ENCODE data around the gene DUS1L. TPM values are rescaled to one million over a fixed set of nuclear protein-coding genes. Genes with fewer than 3 reads are reported as not detected.

Gene DUS1L
- total RNA-seq, 1 experiment from 2014 or later = 132 TPM

- H3K27ac Mint-ChIP-seq (ENCODE audit: unreplicated experiment) = no peak overlapping the region
- H3K4me3 Mint-ChIP-seq (ENCODE audit: low read depth, unreplicated experiment) = no peak overlapping the region
- H3K36me3 Mint-ChIP-seq (ENCODE audit: insufficient read depth, unreplicated experiment) = peaks cover 29% of the 10 kb centered on the region
- no peaks in the 10 kb centered on the region for H3K27me3 Mint-ChIP-seq (ENCODE audit: unreplicated experiment)
- TF ChIP-seq CTCF (IDR thresholded peaks at IDR 0.05; ENCODE audit: unreplicated experiment) = no peak
- BruUV-seq (replicated peaks) = no TSS peak
- intact Hi-C loops (cut with micrococcal nuclease; ENCODE audit: unreplicated experiment) = no loop called here
- no peaks in the 10 kb centered on the region for H3K4me1 Mint-ChIP-seq (ENCODE audit: low read depth, unreplicated experiment)
- CTCF ChIA-PET = no interaction called here
- DNase-seq = no peak
- no peaks in the 10 kb centered on the region for H3K9me3 Mint-ChIP-seq (ENCODE audit: low read depth, unreplicated experiment)
These were observed 36.6 kb downstream of the DUS1L start for GRCh38 chr17:82028966-82029365.

DNA sequence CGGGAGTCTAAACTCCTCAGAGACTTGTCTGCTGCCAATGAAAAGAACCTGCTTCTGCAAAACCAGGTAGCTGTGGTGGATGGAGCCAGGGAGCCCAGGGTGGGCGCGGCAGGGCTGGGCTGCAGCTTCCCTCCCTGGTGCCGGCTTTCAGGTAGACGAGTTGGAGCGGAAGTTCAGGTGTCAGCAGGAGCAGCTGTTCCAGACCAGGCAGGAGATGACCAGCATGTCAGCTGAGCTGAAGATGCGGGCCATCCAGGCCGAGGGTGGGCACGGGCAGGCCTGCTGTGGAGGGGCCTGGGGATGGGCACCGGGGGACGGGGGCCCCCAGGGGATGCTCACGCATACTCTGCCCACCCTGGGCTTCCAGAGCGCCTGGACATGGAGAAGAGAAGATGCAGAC lies 37.4 kb downstream of the DUS1L start:
- TF ChIP-seq CTCF (IDR thresholded peaks at IDR 0.05; ENCODE audit: unreplicated experiment) = no peak
- intact Hi-C loops (cut with micrococcal nuclease; ENCODE audit: unreplicated experiment) = no loop called here
- Mint-ChIP-seq H3K27me3 (ENCODE audit: unreplicated experiment) (no peaks in the 10 kb centered on the region), H3K4me3 (ENCODE audit: low read depth, unreplicated experiment) (no peak overlapping the region), H3K27ac (ENCODE audit: unreplicated experiment) (no peak overlapping the region), H3K36me3 (ENCODE audit: insufficient read depth, unreplicated experiment) (peaks cover 36% of the 10 kb centered on the region), H3K9me3 (ENCODE audit: low read depth, unreplicated experiment) (no peaks in the 10 kb centered on the region), H3K4me1 (ENCODE audit: low read depth, unreplicated experiment) (no peaks in the 10 kb centered on the region)
- BruUV-seq (replicated peaks) = no TSS peak
- DNase-seq = no peak
- CTCF ChIA-PET = no interaction called here

DNA sequence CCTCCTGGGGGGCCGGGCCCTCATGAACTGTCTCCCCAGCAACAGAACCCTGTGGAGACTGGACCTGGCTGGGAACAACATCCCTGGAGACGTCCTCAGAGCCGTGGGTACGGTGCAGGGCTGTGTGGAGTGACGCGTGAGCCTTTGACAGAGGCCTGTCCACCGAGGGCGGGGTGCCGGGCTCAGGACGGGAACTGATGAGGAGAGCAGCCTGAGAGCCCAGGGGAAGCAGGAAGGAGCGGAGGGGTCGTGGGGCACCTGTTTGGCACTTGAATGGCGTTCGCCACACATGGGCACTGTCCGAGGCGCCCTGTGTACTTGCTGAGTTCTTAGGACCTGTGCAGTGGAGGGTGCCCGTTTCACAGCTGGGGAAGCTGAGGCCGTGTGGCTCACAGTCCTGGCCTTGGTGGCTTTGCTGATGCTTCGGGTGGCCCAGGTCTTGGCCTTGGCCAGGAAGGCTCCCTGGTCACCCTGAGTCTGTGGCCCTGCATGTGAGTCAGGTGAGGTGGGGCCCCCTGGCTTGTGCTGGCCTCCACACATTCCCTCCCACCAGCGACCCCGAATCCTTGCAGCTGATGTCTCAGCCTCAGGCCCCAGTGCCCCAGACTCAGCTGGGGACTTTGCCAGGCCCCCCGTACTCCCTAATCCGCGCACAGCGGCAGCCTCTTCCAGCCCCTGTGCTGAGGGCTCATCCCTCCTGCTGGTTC lies 40.0 kb downstream of the DUS1L start:
- CTCF ChIA-PET = interaction anchor here (0.6 kb wide), 1 partner anchor 78 kb away, joined by 5 read pairs; no protein-coding TSS in a partner anchor
- no peak overlapping the region for H3K4me3 Mint-ChIP-seq (ENCODE audit: low read depth, unreplicated experiment)
- peaks cover 53% of the 10 kb centered on the region for H3K36me3 Mint-ChIP-seq (ENCODE audit: insufficient read depth, unreplicated experiment)
- no TSS peak for BruUV-seq (replicated peaks)
- H3K9me3 Mint-ChIP-seq (ENCODE audit: low read depth, unreplicated experiment) = no peaks in the 10 kb centered on the region
- intact Hi-C loops (cut with micrococcal nuclease; ENCODE audit: unreplicated experiment) = no loop called here
- TF ChIP-seq CTCF (IDR thresholded peaks at IDR 0.05; ENCODE audit: unreplicated experiment) = no peak
- H3K27ac Mint-ChIP-seq (ENCODE audit: unreplicated experiment) = no peak overlapping the region
- no peaks in the 10 kb centered on the region for H3K27me3 Mint-ChIP-seq (ENCODE audit: unreplicated experiment)
- H3K4me1 Mint-ChIP-seq (ENCODE audit: low read depth, unreplicated experiment) = peaks cover 8% of the 10 kb centered on the region
- DNase-seq = no peak

- Mint-ChIP-seq H3K4me3 (ENCODE audit: low read depth, unreplicated experiment) (no peak overlapping the region), H3K36me3 (ENCODE audit: insufficient read depth, unreplicated experiment) (peaks cover 59% of the 10 kb centered on the region), H3K4me1 (ENCODE audit: low read depth, unreplicated experiment) (peaks cover 8% of the 10 kb centered on the region), H3K27ac (ENCODE audit: unreplicated experiment) (no peak overlapping the region), H3K9me3 (ENCODE audit: low read depth, unreplicated experiment) (no peaks in the 10 kb centered on the region), H3K27me3 (ENCODE audit: unreplicated experiment) (no peaks in the 10 kb centered on the region)
- no peak for TF ChIP-seq CTCF (IDR thresholded peaks at IDR 0.05; ENCODE audit: unreplicated experiment)
- intact Hi-C loops (cut with micrococcal nuclease; ENCODE audit: unreplicated experiment) = loop anchor here (5.0 kb wide), 1 partner anchor 127 kb away; no protein-coding TSS in a partner anchor
- no TSS peak for BruUV-seq (replicated peaks)
- no peak for DNase-seq
- CTCF ChIA-PET = no interaction called here
These were observed 40.7 kb downstream of the DUS1L start for GRCh38 chr17:82024859-82025258.

Data from Calu3 (cell line).